Prostate gland (tissue), 2 donors: ENCODE results near the gene TMEM272.

Experiments used
- POLR2AphosphoS5 ChIP-seq: sonication (generic); formaldehyde crosslinking; IDR thresholded peaks from one replicate; pipeline ENCODE4 v1.6.1; 2017; ENCODE audit warnings: antibody characterized with exemption
- TF ChIP-seq, protein P1 (sequence below), 4 experiments: fragments of 200-600 bp in 2 of 4; fragments of 450-650 bp in 2 of 4; sonication (generic) in 2 of 4; IDR thresholded peaks; 1 replicate in 3 of 4; 2 replicates in 1 of 4; pipeline ENCODE4 v1.5.1; 2016 to 2019; ENCODE audit warnings: antibody characterized with exemption in 4 of 4, mild to moderate bottlenecking in 2 of 4, moderate library complexity in 2 of 4

DNA sequence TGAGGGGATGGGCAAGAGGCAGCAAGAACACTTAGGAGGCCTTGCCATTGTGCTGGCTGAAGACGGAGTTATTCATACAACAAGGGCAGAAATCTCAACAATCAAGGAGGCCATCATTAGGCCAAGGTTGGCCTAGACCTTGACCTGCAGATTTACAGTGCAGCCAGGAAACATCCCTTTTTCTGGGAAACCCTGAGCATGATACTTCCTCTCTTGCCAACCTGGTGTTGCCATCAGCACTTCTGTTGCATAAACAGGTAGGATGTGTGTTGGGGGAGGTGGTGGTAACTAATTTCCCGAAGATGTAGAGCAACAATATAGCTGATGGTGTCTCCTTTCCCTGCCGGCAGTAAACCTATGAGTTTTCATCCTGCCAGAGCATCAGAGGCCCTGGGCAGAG, 8.0 kb downstream of the TMEM272 start:
- TF ChIP-seq, protein P1, sequence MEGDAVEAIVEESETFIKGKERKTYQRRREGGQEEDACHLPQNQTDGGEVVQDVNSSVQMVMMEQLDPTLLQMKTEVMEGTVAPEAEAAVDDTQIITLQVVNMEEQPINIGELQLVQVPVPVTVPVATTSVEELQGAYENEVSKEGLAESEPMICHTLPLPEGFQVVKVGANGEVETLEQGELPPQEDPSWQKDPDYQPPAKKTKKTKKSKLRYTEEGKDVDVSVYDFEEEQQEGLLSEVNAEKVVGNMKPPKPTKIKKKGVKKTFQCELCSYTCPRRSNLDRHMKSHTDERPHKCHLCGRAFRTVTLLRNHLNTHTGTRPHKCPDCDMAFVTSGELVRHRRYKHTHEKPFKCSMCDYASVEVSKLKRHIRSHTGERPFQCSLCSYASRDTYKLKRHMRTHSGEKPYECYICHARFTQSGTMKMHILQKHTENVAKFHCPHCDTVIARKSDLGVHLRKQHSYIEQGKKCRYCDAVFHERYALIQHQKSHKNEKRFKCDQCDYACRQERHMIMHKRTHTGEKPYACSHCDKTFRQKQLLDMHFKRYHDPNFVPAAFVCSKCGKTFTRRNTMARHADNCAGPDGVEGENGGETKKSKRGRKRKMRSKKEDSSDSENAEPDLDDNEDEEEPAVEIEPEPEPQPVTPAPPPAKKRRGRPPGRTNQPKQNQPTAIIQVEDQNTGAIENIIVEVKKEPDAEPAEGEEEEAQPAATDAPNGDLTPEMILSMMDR (IDR thresholded peaks at IDR 0.05): no peak
- TF ChIP-seq POLR2AphosphoS5: no peak
